Spleen (tissue), 11 donors: Measurements from ENCODE around the gene FGGY. TPM values are rescaled to one million over a fixed set of nuclear protein-coding genes. Genes with fewer than 3 reads are reported as not detected.
A peak's percentile ranks its signal among the peaks of the same experiment; 100 is the strongest.

Experiments
- DNase-seq: peaks from one replicate; pipeline ENCODE4 v3.0.0-alpha.2; 2020
- H3K27ac ChIP-seq, 8 donors: fragments of 200-600 bp; sonication (generic) in 7 of 8; 1 replicate in 4 of 8; 2 replicates in 4 of 8; pipeline versions ENCODE4 v1.5.0 to v1.8.0; 2016 to 2021; ENCODE audit warnings: inconsistent platforms in 4 of 8, mild to moderate bottlenecking in 4 of 8, moderate library complexity in 1 of 8
- H3K27me3 ChIP-seq, 7 donors: fragments of 200-600 bp; sonication (generic) in 6 of 7; replicated peaks in 1 of 7; 1 replicate in 4 of 7; 2 replicates in 3 of 7; pipeline versions ENCODE4 v1.5.0 to v1.8.0; 2016 to 2021; ENCODE audit warnings: inconsistent platforms in 3 of 7, mild to moderate bottlenecking in 1 of 7
- H3K36me3 ChIP-seq, 6 donors: fragments of 200-600 bp; sonication (generic) in 5 of 6; 1 replicate in 4 of 6; 2 replicates in 2 of 6; pipeline versions ENCODE4 v1.5.0 to v1.8.0; 2016 to 2021; ENCODE audit warnings: inconsistent platforms in 2 of 6
- H3K4me1 ChIP-seq, 6 donors: fragments of 200-600 bp; sonication (generic) in 5 of 6; 1 replicate in 3 of 6; 2 replicates in 3 of 6; pipeline versions ENCODE4 v1.5.0 to v1.8.0; 2016 to 2021; ENCODE audit warnings: inconsistent platforms in 3 of 6
- H3K4me3 ChIP-seq, 8 donors: fragments of 200-600 bp; sonication (generic) in 7 of 8; 1 replicate in 4 of 8; 2 replicates in 4 of 8; pipeline versions ENCODE4 v1.5.0 to v1.8.0; 2016 to 2021; ENCODE audit warnings: inconsistent platforms in 4 of 8, mild to moderate bottlenecking in 4 of 8, moderate library complexity in 2 of 8
- H3K9me3 ChIP-seq, 8 donors: fragments of 200-600 bp; sonication (generic) in 7 of 8; 1 replicate in 4 of 8; 2 replicates in 4 of 8; pipeline versions ENCODE4 v1.5.0 to v1.8.0; 2016 to 2021; ENCODE audit warnings: inconsistent platforms in 4 of 8
- CTCF ChIP-seq, 11 experiments: fragments of 200-600 bp in 7 of 11; fragments of 450-650 bp in 4 of 11; sonication (generic) in 4 of 11; IDR thresholded peaks in 8 of 11; conservative IDR thresholded peaks in 3 of 11; 1 replicate in 7 of 11; 2 replicates in 4 of 11; pipeline versions ENCODE4 v1.4.0 to v1.8.0; 2016 to 2021; ENCODE audit warnings: antibody characterized with exemption in 11 of 11, inconsistent platforms in 4 of 11, mild to moderate bottlenecking in 1 of 11
- POLR2A ChIP-seq, 3 donors: fragments of 450-650 bp; IDR thresholded peaks; one replicate each; pipeline ENCODE4 v1.5.1; 2017; ENCODE audit warnings: antibody characterized with exemption in 3 of 3, mild to moderate bottlenecking in 1 of 3
- POLR2AphosphoS5 ChIP-seq, 3 donors: sonication (generic); formaldehyde crosslinking; IDR thresholded peaks; one replicate each; pipeline ENCODE4 v1.5.1; 2017; ENCODE audit warnings: antibody characterized with exemption in 3 of 3
- WGBS, 5 donors: extraction: QIAGEN DNeasy Blood & Tissue Kit in 3 of 5; methylation state at CpG; one replicate each; pipeline versions ENCODE4 v1.1.5 to v1.1.7; 2013 to 2018; 5-methylcytosine and 5-hydroxymethylcytosine counted together
- intact Hi-C: fragments of 100-400 bp; cut with DNase I; formaldehyde crosslinking; loops from one replicate; pipeline ENCODE4 v1.15.0; 2023; ENCODE audit warnings: low total_unique reads
- polyA plus RNA-seq, 3 donors: library from polyadenylated mRNA; stranded (reverse); fragments of 200-250 nt; gene quantifications; one replicate each; pipeline ENCODE4 v1.2.1, GENCODE V29; 2013
- total RNA-seq, 7 donors: library from RNA; depleted of rRNA in 3 of 7; stranded (reverse); fragments of >200 nt in 3 of 7; fragmentation: NEBNext Ultra II Directional in 4 of 7; extraction: Animal tissue kit (Norgen Biotek cat#: 25700) in 4 of 7; gene quantifications; one replicate each; pipeline versions ENCODE4 v1.1.0 to v1.2.1, GENCODE V29; 2016 to 2021
- donor health status: healthy with polysubstance abuse.
- donor health status: DM: no; HTN: no; CAD: no; lungs with moderate emphysema.
- donor health status: DM: no; HTN: no; CAD: no.
- donor health status: Bipolar disorder and iron deficiency.
- donor health status: healthy.
- donor health status: DM: no; HTN: no; CAD: no.
- donor health status: DM: yes; HTN: yes; CAD: no.

FGGY gene
- total and polyA plus RNA-seq, 10 donors: 1.7 to 27.8 (median 13.2) TPM

GRCh38 chr1:59592924-59593323 is 296.0 kb downstream of the FGGY start:
- H3K36me3 ChIP-seq: no peaks in the 10 kb centered on the region
- H3K27ac ChIP-seq: no peak overlapping the region
- no peaks in the 10 kb centered on the region for H3K27me3 ChIP-seq
- intact Hi-C loops: no loop called here
- WGBS, 5 donors: 80 to 93% (median 88%) methylated on average over 2 of the region's 2 CpGs
- DNase-seq: no peak
- peaks cover 0 to 5% (median 0%) of the 10 kb centered on the region in 8 donors for H3K9me3 ChIP-seq
- H3K4me1 ChIP-seq: no peaks in the 10 kb centered on the region
- H3K4me3 ChIP-seq: no peak overlapping the region
- no peak for TF ChIP-seq POLR2A (IDR thresholded peaks at IDR 0.05)
- TF ChIP-seq CTCF (IDR thresholded peaks at IDR 0.05 in 8 of 11, conservative IDR thresholded peaks at IDR 0.05 in 3 of 11): no peak
- no peak for TF ChIP-seq POLR2AphosphoS5 (IDR thresholded peaks at IDR 0.05)

- intact Hi-C loops: no loop called here
- H3K27ac ChIP-seq: no peak overlapping the region
- 78 to 95% (median 90%) methylated on average over 4 to 5 of the region's 5 CpGs for WGBS, 5 donors
- H3K4me3 ChIP-seq: no peak overlapping the region
- H3K36me3 ChIP-seq: no peaks in the 10 kb centered on the region
- no peaks in the 10 kb centered on the region for H3K27me3 ChIP-seq
- TF ChIP-seq POLR2AphosphoS5 (IDR thresholded peaks at IDR 0.05) (no peak), POLR2A (IDR thresholded peaks at IDR 0.05) (no peak), CTCF (IDR thresholded peaks at IDR 0.05 in 8 of 11, conservative IDR thresholded peaks at IDR 0.05 in 3 of 11) (no peak)
- H3K9me3 ChIP-seq: peaks cover 0 to 5% (median 0%) of the 10 kb centered on the region in 8 donors
- H3K4me1 ChIP-seq: no peaks in the 10 kb centered on the region
- DNase-seq: no peak
Measured at GRCh38 chr1:59593798-59594790, 297.2 kb downstream of the FGGY start.

- H3K9me3 ChIP-seq: peaks cover 0 to 5% (median 0%) of the 10 kb centered on the region in 8 donors
- no peaks in the 10 kb centered on the region for H3K4me1 ChIP-seq
- H3K27me3 ChIP-seq: no peaks in the 10 kb centered on the region
- intact Hi-C loops: no loop called here
- no peak overlapping the region for H3K27ac ChIP-seq
- 67 to 87% (median 87%) methylated on average over 3 of the region's 3 CpGs for WGBS, 5 donors
- no peak for TF ChIP-seq CTCF (IDR thresholded peaks at IDR 0.05 in 8 of 11, conservative IDR thresholded peaks at IDR 0.05 in 3 of 11)
- TF ChIP-seq POLR2AphosphoS5 (IDR thresholded peaks at IDR 0.05): no peak
- TF ChIP-seq POLR2A (IDR thresholded peaks at IDR 0.05): no peak
- DNase-seq: no peak
- no peaks in the 10 kb centered on the region for H3K36me3 ChIP-seq
- no peak overlapping the region for H3K4me3 ChIP-seq
Measured at GRCh38 chr1:59595774-59596173, 298.9 kb downstream of the FGGY start.

DNA sequence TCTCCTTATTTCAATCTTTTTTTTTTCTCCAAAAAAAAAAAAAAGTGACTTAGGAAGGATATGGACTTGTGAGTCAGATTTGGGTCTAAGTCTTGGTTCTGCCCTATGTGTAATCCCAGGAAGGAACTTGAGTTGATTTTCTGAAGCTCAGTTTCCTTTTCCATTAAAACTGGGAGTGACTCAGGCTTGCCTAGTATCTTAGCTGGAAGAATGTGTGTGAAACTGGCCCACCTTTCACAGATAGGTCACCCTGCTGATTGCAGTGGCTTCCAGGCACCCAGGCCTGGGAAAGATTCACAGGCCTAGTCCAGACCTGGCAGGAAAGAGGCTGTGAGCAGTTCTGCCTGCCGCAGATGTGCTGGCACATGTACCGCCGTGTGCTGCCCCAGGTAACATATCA is 299.5 kb downstream of the FGGY start:
- WGBS, 5 donors: 87 to 99% (median 93%) methylated on average over 3 of the region's 3 CpGs
- peak overlapping the region in 1 of 8 donors; percentile 3 for H3K27ac ChIP-seq
- no peak overlapping the region for H3K4me3 ChIP-seq
- intact Hi-C loops: no loop called here
- H3K27me3 ChIP-seq: no peaks in the 10 kb centered on the region
- no peaks in the 10 kb centered on the region for H3K36me3 ChIP-seq
- peaks cover 0 to 3% (median 0%) of the 10 kb centered on the region in 8 donors for H3K9me3 ChIP-seq
- no peak for DNase-seq
- TF ChIP-seq CTCF (IDR thresholded peaks at IDR 0.05 in 8 of 11, conservative IDR thresholded peaks at IDR 0.05 in 3 of 11): no peak
- TF ChIP-seq POLR2AphosphoS5 (IDR thresholded peaks at IDR 0.05): no peak
- no peak for TF ChIP-seq POLR2A (IDR thresholded peaks at IDR 0.05)
- H3K4me1 ChIP-seq: no peaks in the 10 kb centered on the region
